ENCODE data around the gene FANCB. TPM values are rescaled to one million over a fixed set of nuclear protein-coding genes. Genes with fewer than 3 reads are reported as not detected.

FANCB gene
- total RNA-seq, 3 donors from 2014 or later: 1.3 to 2.9 (median 2.2) TPM

GRCh38 chrX:14872355-14872754 lies 514 bp downstream of the FANCB start:
- ATAC-seq (no peak), DNase-seq (no peak)
- no peaks in the 10 kb centered on the region for H3K9me3 ChIP-seq
- TF ChIP-seq CTCF (IDR thresholded peaks at IDR 0.05): no peak
- intact Hi-C loops (cut with DNase I, micrococcal nuclease): no loop called here
- H3K36me3 ChIP-seq (ENCODE audit: low read depth): no peaks in the 10 kb centered on the region
- no peak overlapping the region for H3K4me3 ChIP-seq
- H3K4me1 ChIP-seq (ENCODE audit: low read depth): no peaks in the 10 kb centered on the region

GRCh38 chrX:14871767-14872166 lies 1.1 kb downstream of the FANCB start:
- Histone ChIP-seq H3K4me3 (no peak overlapping the region), H3K36me3 (ENCODE audit: low read depth) (no peaks in the 10 kb centered on the region), H3K9me3 (no peaks in the 10 kb centered on the region), H3K4me1 (ENCODE audit: low read depth) (no peaks in the 10 kb centered on the region)
- no peak for TF ChIP-seq CTCF (IDR thresholded peaks at IDR 0.05)
- DNase-seq (no peak), ATAC-seq (no peak)
- intact Hi-C loops (cut with DNase I, micrococcal nuclease): no loop called here

- no peak for DNase-seq
- Histone ChIP-seq H3K4me3 (no peak overlapping the region), H3K9me3 (no peaks in the 10 kb centered on the region), H3K4me1 (ENCODE audit: low read depth) (no peaks in the 10 kb centered on the region), H3K36me3 (ENCODE audit: low read depth) (no peaks in the 10 kb centered on the region)
- intact Hi-C loops (cut with DNase I, micrococcal nuclease): no loop called here
- ATAC-seq: no peak
- TF ChIP-seq CTCF (IDR thresholded peaks at IDR 0.05): no peak
These were observed 7.7 kb downstream of the FANCB start for GRCh38 chrX:14865201-14865600.

GRCh38 chrX:14864631-14865030 lies 8.2 kb downstream of the FANCB start:
- ATAC-seq: no peak

GRCh38 chrX:14851526-14851925 lies 21.3 kb downstream of the FANCB start:
- ATAC-seq (no peak), DNase-seq (no peak)
- intact Hi-C loops (cut with DNase I, micrococcal nuclease): no loop called here
- Histone ChIP-seq H3K4me3 (no peak overlapping the region), H3K9me3 (no peaks in the 10 kb centered on the region), H3K36me3 (ENCODE audit: low read depth) (no peaks in the 10 kb centered on the region), H3K4me1 (ENCODE audit: low read depth) (no peaks in the 10 kb centered on the region)
- TF ChIP-seq CTCF (IDR thresholded peaks at IDR 0.05): no peak

More at GRCh38 chrX:14864631-14865030, 8.2 kb downstream of the FANCB start:
- intact Hi-C loops (cut with DNase I, micrococcal nuclease): no loop called here
- no peak for TF ChIP-seq CTCF (IDR thresholded peaks at IDR 0.05)
- Histone ChIP-seq H3K4me3 (no peak overlapping the region), H3K36me3 (ENCODE audit: low read depth) (no peaks in the 10 kb centered on the region), H3K9me3 (no peaks in the 10 kb centered on the region), H3K4me1 (ENCODE audit: low read depth) (no peaks in the 10 kb centered on the region)
- DNase-seq: no peak

- H3K4me3 ChIP-seq: no peak overlapping the region
- H3K4me1 ChIP-seq (ENCODE audit: low read depth): no peaks in the 10 kb centered on the region
These were observed 29.2 kb downstream of the FANCB start for GRCh38 chrX:14843666-14844065.

More at GRCh38 chrX:14843666-14844065, 29.2 kb downstream of the FANCB start:
- H3K9me3 ChIP-seq: no peaks in the 10 kb centered on the region
- intact Hi-C loops (cut with DNase I, micrococcal nuclease): no loop called here
- no peaks in the 10 kb centered on the region for H3K36me3 ChIP-seq (ENCODE audit: low read depth)
- DNase-seq (no peak), ATAC-seq (no peak)
- TF ChIP-seq CTCF (IDR thresholded peaks at IDR 0.05): no peak

Measured in mucosa of descending colon (tissue), 3 donors.